T-helper 2 cell treated with Interferon-gamma antibody and Interleukin-4, amounts not matched to agents 5 μg/mL and 100 μg/mL, for 36 hours (primary cell): ENCODE results near the gene PRR5L.
A peak's percentile ranks its signal among the peaks of the same experiment; 100 is the strongest.

ENCODE experiments used
- DNase-seq: peaks from one replicate; pipeline ENCODE4 v3.0.0; 2021; ENCODE audit warnings: low spot score
- H3K27ac Mint-ChIP-seq: one replicate; pipeline ENCODE4 v1.8.0; 2021; ENCODE audit warnings: mild to moderate bottlenecking, mixed read lengths
- H3K27me3 Mint-ChIP-seq: one replicate; pipeline ENCODE4 v1.8.0; 2021; ENCODE audit warnings: low read depth, mixed read lengths
- H3K36me3 Mint-ChIP-seq: one replicate; pipeline ENCODE4 v1.8.0; 2021; ENCODE audit warnings: low read depth, mixed read lengths
- H3K4me1 Mint-ChIP-seq: one replicate; pipeline ENCODE4 v1.8.0; 2021; ENCODE audit warnings: low read depth, mixed read lengths
- H3K4me3 Mint-ChIP-seq: one replicate; pipeline ENCODE4 v1.8.0; 2022; ENCODE audit warnings: mild to moderate bottlenecking, moderate library complexity, mixed read lengths
- H3K9me3 Mint-ChIP-seq: one replicate; pipeline ENCODE4 v1.8.0; 2021; ENCODE audit warnings: mixed read lengths

PRR5L gene

GRCh38 chr11:36390963-36391471 lies 94.9 kb downstream of the PRR5L start:
- Mint-ChIP-seq H3K4me3 (no peak overlapping the region), H3K27ac (no peak overlapping the region), H3K36me3 (no peaks in the 10 kb centered on the region), H3K27me3 (peaks cover 2% of the 10 kb centered on the region), H3K4me1 (peaks cover 19% of the 10 kb centered on the region), H3K9me3 (no peaks in the 10 kb centered on the region)
- no peak for DNase-seq

- no peaks in the 10 kb centered on the region for H3K9me3 Mint-ChIP-seq
- no peak overlapping the region for H3K27ac Mint-ChIP-seq
- peaks cover 19% of the 10 kb centered on the region for H3K4me1 Mint-ChIP-seq
- H3K4me3 Mint-ChIP-seq = no peak overlapping the region
- H3K27me3 Mint-ChIP-seq = peaks cover 2% of the 10 kb centered on the region
- no peak for DNase-seq
- no peaks in the 10 kb centered on the region for H3K36me3 Mint-ChIP-seq
Measured at GRCh38 chr11:36392196-36392595, 96.1 kb downstream of the PRR5L start.

- no peak overlapping the region for H3K27ac Mint-ChIP-seq
- H3K4me3 Mint-ChIP-seq = no peak overlapping the region
- no peaks in the 10 kb centered on the region for H3K9me3 Mint-ChIP-seq
- DNase-seq = no peak
- no peaks in the 10 kb centered on the region for H3K36me3 Mint-ChIP-seq
- peaks cover 2% of the 10 kb centered on the region for H3K27me3 Mint-ChIP-seq
- H3K4me1 Mint-ChIP-seq = peaks cover 17% of the 10 kb centered on the region
Measured at GRCh38 chr11:36394056-36394455, 98.0 kb downstream of the PRR5L start.

GRCh38 chr11:36394926-36395325 lies 98.8 kb downstream of the PRR5L start:
- Mint-ChIP-seq H3K27ac (no peak overlapping the region), H3K9me3 (no peaks in the 10 kb centered on the region), H3K27me3 (peaks cover 2% of the 10 kb centered on the region), H3K4me1 (peaks cover 19% of the 10 kb centered on the region), H3K4me3 (no peak overlapping the region), H3K36me3 (no peaks in the 10 kb centered on the region)
- no peak for DNase-seq

- Mint-ChIP-seq H3K27ac (no peak overlapping the region), H3K27me3 (peaks cover 4% of the 10 kb centered on the region), H3K9me3 (no peaks in the 10 kb centered on the region), H3K4me1 (peaks cover 30% of the 10 kb centered on the region), H3K36me3 (peaks cover 5% of the 10 kb centered on the region), H3K4me3 (no peak overlapping the region)
- no peak for DNase-seq
Measured at GRCh38 chr11:36395978-36396736, 100.1 kb downstream of the PRR5L start.

GRCh38 chr11:36398231-36398953 lies 102.3 kb downstream of the PRR5L start:
- H3K4me1 Mint-ChIP-seq = peaks cover 27% of the 10 kb centered on the region
- no peaks in the 10 kb centered on the region for H3K9me3 Mint-ChIP-seq
- DNase-seq = no peak
- no peak overlapping the region for H3K4me3 Mint-ChIP-seq
- no peak overlapping the region for H3K27ac Mint-ChIP-seq
- H3K27me3 Mint-ChIP-seq = peaks cover 4% of the 10 kb centered on the region
- H3K36me3 Mint-ChIP-seq = peaks cover 6% of the 10 kb centered on the region

- H3K4me1 Mint-ChIP-seq = peaks cover 25% of the 10 kb centered on the region
- DNase-seq = no peak
- peaks cover 2% of the 10 kb centered on the region for H3K27me3 Mint-ChIP-seq
- no peaks in the 10 kb centered on the region for H3K9me3 Mint-ChIP-seq
- no peak overlapping the region for H3K27ac Mint-ChIP-seq
- peaks cover 7% of the 10 kb centered on the region for H3K36me3 Mint-ChIP-seq
- no peak overlapping the region for H3K4me3 Mint-ChIP-seq
Measured at GRCh38 chr11:36399236-36399635, 103.1 kb downstream of the PRR5L start.

GRCh38 chr11:36399745-36400144 lies 103.7 kb downstream of the PRR5L start:
- peaks cover 21% of the 10 kb centered on the region for H3K4me1 Mint-ChIP-seq
- no peaks in the 10 kb centered on the region for H3K9me3 Mint-ChIP-seq
- H3K27me3 Mint-ChIP-seq = peaks cover 2% of the 10 kb centered on the region
- DNase-seq = no peak
- H3K27ac Mint-ChIP-seq = no peak overlapping the region
- H3K4me3 Mint-ChIP-seq = no peak overlapping the region
- H3K36me3 Mint-ChIP-seq = peaks cover 7% of the 10 kb centered on the region

GRCh38 chr11:36400766-36401455 lies 104.8 kb downstream of the PRR5L start:
- peaks cover 2% of the 10 kb centered on the region for H3K27me3 Mint-ChIP-seq
- peaks cover 7% of the 10 kb centered on the region for H3K36me3 Mint-ChIP-seq
- H3K27ac Mint-ChIP-seq = no peak overlapping the region
- DNase-seq = no peak
- peak overlapping the region; percentile 32 for H3K4me3 Mint-ChIP-seq
- peaks cover 18% of the 10 kb centered on the region for H3K4me1 Mint-ChIP-seq
- no peaks in the 10 kb centered on the region for H3K9me3 Mint-ChIP-seq

GRCh38 chr11:36402568-36403170 lies 106.6 kb downstream of the PRR5L start:
- H3K4me1 Mint-ChIP-seq = peaks cover 22% of the 10 kb centered on the region
- no peak overlapping the region for H3K27ac Mint-ChIP-seq
- H3K27me3 Mint-ChIP-seq = peaks cover 2% of the 10 kb centered on the region
- no peak for DNase-seq
- peaks cover 11% of the 10 kb centered on the region for H3K36me3 Mint-ChIP-seq
- H3K4me3 Mint-ChIP-seq = no peak overlapping the region
- H3K9me3 Mint-ChIP-seq = no peaks in the 10 kb centered on the region

- Mint-ChIP-seq H3K4me3 (no peak overlapping the region), H3K27ac (no peak overlapping the region), H3K4me1 (peaks cover 27% of the 10 kb centered on the region), H3K27me3 (peaks cover 2% of the 10 kb centered on the region), H3K36me3 (peaks cover 11% of the 10 kb centered on the region), H3K9me3 (no peaks in the 10 kb centered on the region)
- DNase-seq = no peak
Measured at GRCh38 chr11:36403661-36404060, 107.6 kb downstream of the PRR5L start.

- no peak overlapping the region for H3K27ac Mint-ChIP-seq
- peaks cover 11% of the 10 kb centered on the region for H3K36me3 Mint-ChIP-seq
- no peak for DNase-seq
- H3K4me1 Mint-ChIP-seq = peaks cover 36% of the 10 kb centered on the region
- no peak overlapping the region for H3K4me3 Mint-ChIP-seq
- no peaks in the 10 kb centered on the region for H3K9me3 Mint-ChIP-seq
- peaks cover 2% of the 10 kb centered on the region for H3K27me3 Mint-ChIP-seq
Measured at GRCh38 chr11:36404831-36405230, 108.7 kb downstream of the PRR5L start.

GRCh38 chr11:36405585-36406367 lies 109.7 kb downstream of the PRR5L start:
- no peaks in the 10 kb centered on the region for H3K27me3 Mint-ChIP-seq
- no peak overlapping the region for H3K27ac Mint-ChIP-seq
- H3K9me3 Mint-ChIP-seq = no peaks in the 10 kb centered on the region
- no peak overlapping the region for H3K4me3 Mint-ChIP-seq
- DNase-seq = no peak
- H3K4me1 Mint-ChIP-seq = peaks cover 35% of the 10 kb centered on the region
- H3K36me3 Mint-ChIP-seq = peaks cover 8% of the 10 kb centered on the region
